GM18498 (cell line): ENCODE results near the gene PODN.

ENCODE experiments used
- ATAC-seq: cut with Tn5 transposase; IDR thresholded peaks from one replicate; pipeline ENCODE4 v1.9.1; 2021; ENCODE audit warnings: mild to moderate bottlenecking, moderate library complexity; ENCODE audit not compliant: unreplicated experiment

The PODN gene

GRCh38 chr1:53112861-53113260, 50.8 kb downstream of the PODN start:
- ATAC-seq = no peak

- no peak for ATAC-seq
Measured at GRCh38 chr1:53114090-53114489, 52.1 kb downstream of the PODN start.

- ATAC-seq = no peak
Measured at GRCh38 chr1:53114581-53115400, 52.8 kb downstream of the PODN start.

- no peak for ATAC-seq
Measured at GRCh38 chr1:53115403-53116306, 53.6 kb downstream of the PODN start.

- no peak for ATAC-seq
Measured at GRCh38 chr1:53116307-53116810, 54.3 kb downstream of the PODN start.

GRCh38 chr1:53116933-53117600, 55.1 kb downstream of the PODN start:
- no peak for ATAC-seq

GRCh38 chr1:53117836-53118235, 55.8 kb downstream of the PODN start:
- no peak for ATAC-seq

- no peak for ATAC-seq
Measured at GRCh38 chr1:53120659-53121058, 58.6 kb downstream of the PODN start.

- ATAC-seq = no peak
Measured at GRCh38 chr1:53121319-53122172, 59.5 kb downstream of the PODN start.

- no peak for ATAC-seq
Measured at GRCh38 chr1:53122201-53122885, 60.3 kb downstream of the PODN start.

- ATAC-seq = no peak
Measured at GRCh38 chr1:53122961-53123413, 61.0 kb downstream of the PODN start.

- no peak for ATAC-seq
Measured at GRCh38 chr1:53123453-53124140, 61.6 kb downstream of the PODN start.

- ATAC-seq = no peak
Measured at GRCh38 chr1:53125122-53125521, 63.1 kb downstream of the PODN start.

- ATAC-seq = no peak
Measured at GRCh38 chr1:53125623-53126360, 63.8 kb downstream of the PODN start.

GRCh38 chr1:53126495-53126894, 64.5 kb downstream of the PODN start:
- no peak for ATAC-seq

GRCh38 chr1:53127546-53127945, 65.5 kb downstream of the PODN start:
- ATAC-seq = no peak

GRCh38 chr1:53128401-53128800, 66.4 kb downstream of the PODN start:
- ATAC-seq = no peak

- no peak for ATAC-seq
Measured at GRCh38 chr1:53129891-53130597, 68.0 kb downstream of the PODN start.
